Inflammatory macrophage treated with lipopolysaccharide for 1 hour (primary cell): Measurements from ENCODE around the gene GTPBP10.

ENCODE experiments used
- DNase-seq, 2 donors: peaks; one replicate each; pipeline ENCODE4 v3.0.0-alpha.2; 2020 to 2022

GTPBP10 gene

DNA sequence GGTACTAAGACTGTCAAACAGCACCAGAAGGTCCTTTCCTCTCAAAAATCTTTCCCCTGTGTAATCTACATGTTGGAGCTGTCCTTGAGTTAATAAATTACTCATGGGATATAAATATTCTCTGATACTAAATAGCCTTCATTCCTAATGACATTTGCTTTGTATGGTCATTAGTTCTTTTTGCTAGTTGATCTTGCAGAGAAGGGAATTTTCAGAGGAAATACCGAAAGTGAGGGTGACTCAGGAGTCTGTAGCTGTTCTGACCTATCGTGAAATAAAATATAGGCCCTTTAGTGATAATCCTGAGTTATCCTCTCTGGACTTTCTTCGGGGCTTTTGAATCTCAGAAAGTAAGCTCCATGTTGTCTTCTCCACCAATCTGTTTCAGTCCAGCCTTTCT, 37.3 kb downstream of the GTPBP10 start:
- no peak for DNase-seq

GRCh38 chr7:90384433-90384832, 37.9 kb downstream of the GTPBP10 start:
- DNase-seq, result no peak

GRCh38 chr7:90387470-90388240, 41.1 kb downstream of the GTPBP10 start:
- no peak for DNase-seq

DNA sequence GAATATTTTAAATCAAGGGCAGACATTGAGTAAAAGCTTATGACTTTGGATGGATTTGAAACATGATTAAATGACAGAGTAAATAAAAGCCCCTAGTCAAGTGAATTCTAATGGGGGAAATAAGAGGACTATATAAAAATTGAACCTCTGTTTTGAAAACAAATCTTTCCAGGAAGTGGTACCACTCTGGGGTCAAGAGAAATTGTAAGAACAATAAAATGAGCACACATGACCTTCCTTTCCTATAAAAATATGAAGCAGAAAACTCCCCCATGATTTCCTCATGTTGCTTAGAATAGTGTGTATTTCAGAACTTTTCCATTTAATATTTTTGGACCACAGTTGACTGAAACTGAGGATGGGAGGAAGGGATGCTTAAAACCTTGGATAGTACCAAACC, 44.4 kb downstream of the GTPBP10 start:
- no peak for DNase-seq

DNA sequence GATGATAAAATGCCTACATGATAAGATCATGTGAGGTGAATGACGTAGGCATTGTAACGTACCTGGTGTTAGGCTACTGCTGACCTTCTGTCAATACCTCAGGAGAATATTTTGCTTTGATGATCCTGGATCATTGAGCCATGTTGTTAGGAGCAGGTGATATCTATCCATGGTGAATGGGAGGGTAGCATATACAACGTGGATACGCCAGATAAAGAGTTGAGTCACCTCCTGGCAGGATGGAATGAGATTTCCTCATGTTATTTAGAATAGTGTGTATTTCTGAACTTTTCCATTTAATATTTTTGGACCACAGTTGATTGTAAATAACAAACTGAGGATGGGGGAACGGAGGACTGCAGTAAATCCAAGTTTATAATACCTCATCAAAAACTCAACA, 45.0 kb downstream of the GTPBP10 start:
- DNase-seq, result no peak

- no peak for DNase-seq
Observed at GRCh38 chr7:90396420-90396819, 49.9 kb downstream of the GTPBP10 start.

DNA sequence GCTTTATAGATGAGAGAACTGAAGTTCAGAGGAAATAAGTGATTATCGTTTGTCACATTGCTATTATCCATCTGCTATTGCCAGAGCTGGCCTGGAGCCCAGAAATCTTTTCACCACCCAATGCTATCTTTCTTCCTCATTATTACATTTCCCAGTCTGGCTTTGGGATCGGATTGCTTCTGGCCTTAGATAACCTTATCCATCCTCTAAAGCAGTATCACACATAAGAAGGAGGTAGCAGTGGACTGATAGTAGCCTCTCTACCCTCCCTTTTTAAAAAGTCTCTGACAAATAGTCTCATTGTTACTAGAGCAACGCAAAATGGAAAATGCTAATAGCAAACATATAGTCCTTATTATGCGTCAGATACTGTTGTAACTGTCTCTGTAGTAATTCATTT, 55.5 kb downstream of the GTPBP10 start:
- no peak for DNase-seq

DNA sequence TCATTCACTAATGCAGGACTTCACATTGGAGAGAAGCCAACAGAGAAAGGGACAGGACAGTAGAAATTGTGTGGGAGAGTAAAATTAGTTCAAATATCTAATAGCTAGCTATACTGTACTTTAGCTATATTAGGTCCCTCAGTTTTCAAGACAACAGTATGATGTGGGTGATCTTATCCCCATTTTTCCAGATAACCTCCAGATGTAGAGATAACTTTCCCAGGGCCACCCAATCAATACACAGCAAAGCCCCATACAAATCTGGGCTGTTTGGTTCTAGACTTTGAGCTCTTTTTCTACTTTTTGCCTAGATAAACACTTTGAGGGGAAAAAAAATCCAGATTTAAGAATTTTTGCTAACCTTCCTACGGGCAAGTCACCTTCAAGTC, 56.3 kb downstream of the GTPBP10 start:
- no peak for DNase-seq

DNA sequence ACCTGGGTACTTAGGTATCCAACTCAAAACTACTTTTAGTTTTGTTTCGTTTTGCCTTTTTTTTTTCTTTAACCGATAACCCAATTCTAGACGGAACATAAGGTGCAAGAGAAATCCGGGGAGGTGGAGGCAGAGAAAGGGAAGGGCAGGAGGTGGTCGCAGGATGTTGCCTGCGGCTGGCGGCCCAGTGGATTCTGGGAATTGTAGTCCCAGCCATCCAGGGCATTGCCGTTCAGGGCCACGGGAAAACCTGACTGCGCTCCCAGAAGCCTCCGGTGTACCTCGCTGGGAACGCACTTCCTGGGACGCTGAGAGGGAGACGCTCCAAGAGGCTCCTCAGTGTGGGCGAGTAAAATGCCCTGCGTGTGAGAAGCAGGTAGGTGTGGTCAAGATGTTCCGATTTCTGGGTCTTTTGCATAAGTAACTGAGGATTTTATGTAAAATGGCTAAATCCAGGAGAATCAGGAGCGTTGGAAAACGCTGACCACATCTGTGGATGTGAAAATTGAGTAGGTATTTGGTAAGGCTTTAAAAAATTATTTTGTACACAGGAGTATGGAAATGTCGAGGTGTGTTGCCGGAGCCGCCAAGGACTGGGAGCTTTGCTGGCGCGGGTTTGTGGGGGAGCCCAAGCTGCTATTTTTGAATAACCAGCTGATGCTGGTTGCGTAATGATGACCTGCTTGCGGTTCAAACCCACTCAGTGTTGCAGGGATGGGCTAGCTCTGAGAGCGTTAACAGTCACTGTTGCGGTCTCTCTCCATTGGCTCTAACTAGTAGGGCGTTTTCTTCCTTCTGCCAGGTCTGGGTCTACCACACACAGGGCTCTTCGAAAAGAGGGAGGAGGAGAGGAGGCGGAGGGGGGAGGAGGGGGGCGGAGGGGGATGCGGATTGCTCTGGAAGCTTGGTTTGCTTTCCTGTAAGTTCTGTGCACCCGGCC, 56.9 kb downstream of the GTPBP10 start, which contains the start of gene CLDN12:
Gene CLDN12, plus strand, starts transcription at position 288 of the 940 bp plus-strand sequence. CDS start 9,216 bp downstream, outside the sequence.
- peak; percentile 82 to 95 for DNase-seq

DNA sequence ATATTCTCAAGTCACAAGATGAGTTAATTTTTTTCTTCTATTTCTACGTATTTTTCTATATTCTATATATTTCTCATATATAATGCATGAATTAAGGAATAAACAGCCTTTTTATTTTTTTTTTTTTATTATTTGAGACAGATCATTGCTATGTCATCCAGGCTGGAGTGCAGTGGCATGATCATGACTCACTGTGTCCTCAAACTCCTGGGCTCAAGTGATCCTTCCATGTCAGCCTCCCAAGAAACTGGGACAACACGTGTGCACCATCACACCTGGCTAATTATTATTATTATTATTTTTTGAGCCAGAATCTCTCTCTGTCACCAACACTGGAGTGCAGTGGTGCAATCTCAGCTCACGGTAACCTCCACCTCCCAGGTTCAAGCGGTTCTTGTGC, 58.3 kb downstream of the GTPBP10 start:
- peak in 1 of 2 donors; percentile 33 for DNase-seq

- DNase-seq, result no peak
Observed at GRCh38 chr7:90407484-90407821, 60.9 kb downstream of the GTPBP10 start.

DNA sequence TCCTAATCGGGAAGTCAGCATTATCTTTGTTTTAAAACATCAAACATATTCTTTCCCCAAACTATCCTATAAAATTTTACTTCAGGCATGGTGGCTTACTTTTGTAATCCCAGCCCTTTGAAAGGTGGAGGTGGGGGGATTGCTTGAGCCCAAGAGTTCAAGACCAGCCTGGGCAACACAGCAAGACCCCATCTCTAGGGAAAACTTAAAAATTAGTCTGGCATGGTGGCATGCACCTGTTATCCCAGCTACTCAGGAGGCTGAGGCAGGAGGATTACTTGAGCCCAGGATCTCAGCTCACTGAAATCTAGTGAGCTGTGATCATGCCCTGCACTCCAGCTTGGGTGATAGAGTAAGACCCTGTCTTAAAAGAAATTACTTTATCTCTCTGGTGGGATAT, 61.6 kb downstream of the GTPBP10 start:
- DNase-seq, result no peak

GRCh38 chr7:90409667-90410066, 63.2 kb downstream of the GTPBP10 start:
- no peak for DNase-seq

GRCh38 chr7:90411510-90411909, 65.0 kb downstream of the GTPBP10 start:
- peak in 1 of 2 donors; percentile 18 for DNase-seq

GRCh38 chr7:90412458-90413184, 66.1 kb downstream of the GTPBP10 start:
- DNase-seq, result no peak

DNA sequence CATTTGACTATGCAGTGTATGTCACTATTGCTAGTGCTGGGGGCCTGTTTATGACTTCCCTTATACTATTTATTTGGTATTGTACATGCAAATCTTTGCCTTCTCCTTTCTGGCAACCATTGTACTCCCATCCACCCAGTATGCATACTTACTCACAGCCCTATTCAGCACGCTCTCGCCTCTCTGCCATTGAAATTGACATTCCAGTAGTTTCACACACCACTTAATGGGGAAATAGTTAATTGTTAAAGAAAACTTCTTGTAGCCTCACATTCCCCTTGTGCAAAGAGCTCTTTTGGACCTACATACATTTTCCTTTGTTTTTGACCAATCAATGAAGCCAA, 66.6 kb downstream of the GTPBP10 start:
- DNase-seq, result no peak

GRCh38 chr7:90421651-90422050, 75.1 kb downstream of the GTPBP10 start:
- no peak for DNase-seq

DNA sequence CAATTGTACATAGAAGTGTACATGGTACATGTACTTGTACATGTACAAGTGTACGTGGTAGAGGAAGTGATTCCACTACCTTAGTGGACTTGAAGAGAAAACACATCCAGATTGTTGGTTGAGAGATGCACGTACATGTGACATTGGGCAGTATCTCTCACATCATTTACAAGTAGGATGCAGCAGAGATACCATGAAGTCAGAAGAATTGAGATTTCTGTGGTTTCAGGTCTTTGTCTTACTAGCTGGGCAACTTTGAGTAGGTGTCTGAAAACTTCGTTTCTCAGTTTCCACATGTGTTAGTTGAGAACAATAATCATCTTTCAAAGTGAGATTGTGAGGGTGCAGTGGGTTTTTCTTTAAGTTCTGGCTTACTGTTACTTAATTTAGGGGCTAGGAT, 78.2 kb downstream of the GTPBP10 start:
- no peak for DNase-seq

- DNase-seq, result no peak
Observed at GRCh38 chr7:90425376-90425775, 78.9 kb downstream of the GTPBP10 start.

GRCh38 chr7:90430614-90431460, 84.3 kb downstream of the GTPBP10 start:
- no peak for DNase-seq

- DNase-seq, result no peak
Observed at GRCh38 chr7:90432752-90433151, 86.2 kb downstream of the GTPBP10 start.

DNA sequence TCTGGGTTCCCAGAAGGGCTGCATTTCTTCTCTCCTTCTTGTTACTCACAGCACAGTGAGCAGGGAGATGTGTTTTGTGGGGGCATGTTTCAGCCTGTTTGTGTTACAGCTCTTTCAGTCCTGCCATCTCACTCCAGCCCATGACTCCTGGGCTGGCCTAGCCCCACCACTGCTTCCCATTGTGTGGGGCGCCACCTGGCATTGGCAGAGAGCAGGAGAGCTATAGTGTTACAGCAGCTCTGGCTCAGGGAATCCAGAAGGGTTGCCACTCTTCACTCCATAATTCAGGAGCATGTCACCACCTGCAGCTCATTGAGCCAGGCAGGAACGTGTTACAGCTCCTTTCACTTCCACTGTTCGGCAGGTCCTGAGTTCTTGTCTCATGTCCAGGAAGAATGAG, 86.7 kb downstream of the GTPBP10 start:
- DNase-seq, result no peak
